GM19328 (cell line): ENCODE measurements around the gene PTCD3.

ENCODE experiments used
- ATAC-seq: cut with Tn5 transposase; IDR thresholded peaks from one replicate; pipeline ENCODE4 v1.9.1; 2021; ENCODE audit warnings: mild to moderate bottlenecking, moderate library complexity; ENCODE audit not compliant: unreplicated experiment

PTCD3 gene

DNA sequence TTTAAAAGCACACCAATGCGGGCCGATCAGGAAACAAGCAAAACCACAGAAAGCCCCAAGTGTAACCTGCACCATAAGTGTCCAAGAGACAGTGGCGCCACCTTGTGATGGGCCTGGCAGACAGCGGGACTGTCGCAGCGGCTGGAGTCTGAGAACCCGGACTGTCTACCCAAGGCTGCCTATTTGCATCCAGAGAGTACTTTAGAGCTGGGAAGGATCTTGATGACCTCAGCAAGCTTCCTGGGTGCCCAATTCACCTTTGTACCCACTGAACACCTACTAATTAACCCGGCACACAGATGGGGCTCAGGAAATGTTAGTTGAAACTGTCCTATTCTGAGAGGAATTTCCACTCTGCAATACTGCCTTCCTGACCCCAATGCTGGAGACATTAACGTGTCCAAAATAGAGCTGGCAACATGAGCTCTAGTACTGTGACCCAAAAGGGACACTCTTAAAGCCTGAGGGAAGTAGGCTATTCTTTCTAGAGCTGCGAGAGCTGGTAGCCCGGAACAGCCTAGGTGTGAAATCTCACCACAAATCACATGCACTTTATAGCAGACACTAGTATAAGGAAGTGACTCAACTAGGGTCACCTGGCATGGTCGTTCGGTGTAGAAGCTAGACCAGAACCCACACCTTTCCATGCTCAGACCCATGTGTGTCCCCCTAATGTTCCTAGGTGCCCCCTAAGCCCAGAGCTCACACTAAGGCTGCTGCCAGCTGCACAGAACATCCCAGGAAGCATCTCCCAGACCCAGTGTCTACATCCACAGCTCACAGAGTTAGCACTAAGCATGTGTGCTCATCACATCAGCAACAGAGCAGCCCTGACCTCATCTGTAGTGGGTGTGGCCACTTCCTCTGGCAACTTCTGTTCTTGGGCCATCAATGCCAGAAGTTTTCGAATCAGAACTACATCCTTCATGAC is 25.8 kb upstream of the PTCD3 start:
- peak; percentile 50 for ATAC-seq

DNA sequence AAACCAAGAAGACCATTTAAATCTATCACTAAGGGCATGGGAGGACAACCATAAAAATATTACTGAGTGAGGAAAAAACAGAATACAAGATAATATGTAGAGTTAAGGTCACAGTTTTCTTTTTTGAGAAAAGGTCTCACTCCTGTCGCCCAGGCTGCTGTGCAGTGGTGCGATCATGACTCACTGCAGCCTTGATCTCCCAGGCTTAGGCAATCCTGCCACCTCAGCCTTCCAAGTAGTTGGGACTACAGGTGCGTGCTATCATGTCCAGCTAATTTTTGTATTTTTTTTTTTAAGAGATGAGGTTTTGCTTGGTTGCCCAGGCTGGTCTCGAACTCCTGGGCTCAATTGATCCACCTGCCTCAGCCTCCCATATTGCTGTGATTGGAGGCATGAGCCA is 24.3 kb upstream of the PTCD3 start:
- ATAC-seq: no peak

DNA sequence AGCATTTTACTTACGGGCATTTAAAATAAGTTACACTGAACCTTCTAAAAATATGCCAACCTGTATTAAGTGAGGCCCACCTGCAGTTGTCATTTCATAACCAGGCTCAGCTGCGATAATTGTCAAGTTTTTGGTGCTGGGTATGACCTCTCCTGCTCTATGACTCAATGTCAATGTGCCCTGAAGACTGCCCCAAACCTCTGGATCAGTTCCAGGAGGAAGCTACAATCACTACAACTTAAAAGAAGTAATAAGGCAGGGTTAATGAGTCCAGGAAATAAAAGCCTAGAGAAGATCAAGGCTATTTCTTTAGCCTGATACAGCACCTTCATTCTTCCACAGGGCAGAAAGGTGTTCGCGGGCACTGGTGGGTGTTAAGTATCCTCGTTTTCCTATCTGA is 23.3 kb upstream of the PTCD3 start:
- ATAC-seq: no peak

DNA sequence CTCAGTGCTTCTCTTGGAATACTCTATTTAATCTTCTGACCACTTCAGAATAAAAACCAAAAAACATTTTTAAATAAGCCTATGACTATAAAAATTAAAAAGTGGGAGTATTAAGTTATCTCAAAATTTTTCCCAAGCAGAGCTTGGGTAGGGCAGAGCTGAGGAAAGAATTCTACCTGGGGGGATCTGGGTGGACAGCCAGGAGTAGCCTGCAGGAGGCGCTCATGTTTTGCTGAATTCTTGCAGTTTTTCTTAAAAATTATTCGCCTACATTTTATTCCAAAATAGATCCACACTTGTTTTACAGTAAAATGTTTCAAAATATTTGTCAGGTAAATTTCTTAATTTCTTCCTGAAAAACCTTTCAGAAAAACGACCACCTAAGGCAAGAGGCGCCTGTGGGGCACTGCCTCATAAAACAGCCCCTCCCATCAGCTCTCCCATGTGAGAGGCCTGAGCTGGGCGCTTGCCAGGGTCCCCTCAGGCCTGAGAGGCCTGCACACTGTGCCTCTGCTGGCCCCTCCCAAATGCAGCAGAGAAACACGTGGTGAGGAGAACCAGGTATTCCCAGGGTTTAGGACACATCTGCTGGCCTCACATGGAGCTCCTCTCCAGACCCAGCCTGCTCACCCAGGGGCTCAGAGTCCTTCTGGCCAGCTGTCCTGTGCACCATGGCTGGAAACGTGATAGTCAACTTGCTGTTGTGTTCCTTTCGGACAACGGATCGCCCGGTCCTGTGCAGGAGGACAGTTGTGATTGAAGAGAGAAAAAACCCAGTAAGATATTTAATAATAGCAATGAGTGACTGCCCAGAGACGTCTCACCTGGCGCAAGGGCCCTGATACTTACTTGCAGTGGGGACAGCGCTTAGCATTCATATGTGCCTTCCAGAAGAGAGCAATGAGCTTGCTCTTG is 17.8 kb upstream of the PTCD3 start:
- no peak for ATAC-seq

DNA sequence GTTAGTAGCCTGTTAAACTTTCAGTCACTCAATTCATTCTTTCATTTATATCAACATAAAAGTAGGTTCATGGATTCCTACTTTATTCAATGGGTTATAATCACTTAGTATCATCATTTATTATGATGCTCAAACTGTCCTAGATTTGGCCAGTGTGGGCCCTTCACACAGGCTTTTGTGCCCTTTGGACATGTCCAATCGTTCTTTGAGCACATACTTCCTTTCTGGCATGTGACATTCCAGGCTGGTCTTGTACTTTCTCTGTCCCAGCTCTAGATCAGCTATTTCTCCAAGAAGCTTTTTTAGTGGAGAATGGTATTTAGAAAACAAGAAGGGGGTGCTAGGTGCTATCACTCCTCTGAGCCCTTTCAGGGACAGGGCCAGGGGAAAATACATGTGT is 11.8 kb upstream of the PTCD3 start:
- no peak for ATAC-seq

DNA sequence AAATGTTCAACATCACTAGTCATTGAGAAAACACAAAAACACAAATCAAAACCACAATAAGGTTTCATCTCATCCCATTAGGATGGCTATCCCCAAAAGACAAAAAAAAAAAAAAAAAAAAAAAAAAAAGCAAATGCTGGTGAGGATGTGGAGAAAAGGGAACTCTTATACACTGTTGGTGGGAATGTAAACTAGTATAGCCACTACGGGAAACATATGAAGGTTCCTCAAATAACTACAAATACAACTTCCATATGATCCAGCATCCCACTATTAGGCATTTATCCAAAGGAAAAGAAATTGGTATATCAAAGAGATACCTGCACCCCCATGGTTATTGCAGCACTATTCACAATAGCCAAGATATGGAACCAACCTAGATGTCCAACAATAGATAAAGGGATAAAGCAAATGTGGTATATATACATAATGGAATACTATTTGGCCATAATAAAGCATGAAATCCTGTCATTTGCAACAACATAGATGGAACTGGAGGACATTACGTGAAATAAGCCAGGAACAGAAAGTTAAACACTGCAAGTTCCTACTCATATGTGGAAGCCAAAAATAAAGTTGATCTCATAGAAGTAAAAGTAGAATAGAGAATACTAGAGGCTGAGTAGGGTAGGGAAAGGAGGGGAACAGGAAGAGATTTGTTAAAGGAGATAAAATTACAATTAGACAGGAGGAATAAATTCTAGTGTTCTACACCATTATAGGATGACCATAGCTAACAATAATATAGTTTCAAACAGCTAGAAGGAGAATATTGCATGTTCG is 8.7 kb upstream of the PTCD3 start:
- ATAC-seq: no peak

DNA sequence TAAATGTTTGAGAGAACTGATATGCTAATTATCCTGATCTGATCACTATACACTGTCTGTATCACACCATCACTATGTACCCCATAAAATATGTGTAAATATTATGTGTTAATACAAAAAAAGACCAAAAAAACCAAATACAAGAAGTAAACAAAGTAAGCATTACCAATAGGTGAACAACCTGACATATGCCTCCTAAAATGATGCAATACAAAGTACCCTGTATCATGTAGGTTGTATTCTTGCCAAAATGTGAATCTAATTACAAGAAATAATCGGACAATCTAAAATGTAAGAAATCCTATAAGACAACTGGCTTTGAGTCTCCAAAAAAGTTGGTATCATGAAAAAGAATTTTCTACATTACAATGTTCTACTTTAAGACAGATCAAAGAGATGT is 8.1 kb upstream of the PTCD3 start:
- no peak for ATAC-seq

DNA sequence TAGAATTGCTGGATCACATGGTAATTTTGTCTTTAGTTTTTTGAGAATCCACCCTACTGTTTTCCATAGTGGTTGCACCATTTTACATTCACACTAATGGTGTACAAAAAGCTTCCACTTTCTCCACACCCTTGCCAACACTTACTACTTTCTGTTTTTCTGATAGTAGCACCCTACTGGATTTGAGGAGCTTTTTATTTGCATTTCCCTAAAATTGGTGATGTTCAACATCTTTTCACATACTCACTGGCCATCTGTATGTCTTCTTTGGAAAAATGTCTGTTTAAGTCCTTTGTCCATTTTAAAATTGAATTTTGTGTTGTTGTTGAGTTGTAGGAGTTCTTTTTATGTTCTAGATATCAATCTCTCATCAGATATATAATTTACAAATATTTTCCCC is 3.9 kb upstream of the PTCD3 start:
- ATAC-seq: no peak

DNA sequence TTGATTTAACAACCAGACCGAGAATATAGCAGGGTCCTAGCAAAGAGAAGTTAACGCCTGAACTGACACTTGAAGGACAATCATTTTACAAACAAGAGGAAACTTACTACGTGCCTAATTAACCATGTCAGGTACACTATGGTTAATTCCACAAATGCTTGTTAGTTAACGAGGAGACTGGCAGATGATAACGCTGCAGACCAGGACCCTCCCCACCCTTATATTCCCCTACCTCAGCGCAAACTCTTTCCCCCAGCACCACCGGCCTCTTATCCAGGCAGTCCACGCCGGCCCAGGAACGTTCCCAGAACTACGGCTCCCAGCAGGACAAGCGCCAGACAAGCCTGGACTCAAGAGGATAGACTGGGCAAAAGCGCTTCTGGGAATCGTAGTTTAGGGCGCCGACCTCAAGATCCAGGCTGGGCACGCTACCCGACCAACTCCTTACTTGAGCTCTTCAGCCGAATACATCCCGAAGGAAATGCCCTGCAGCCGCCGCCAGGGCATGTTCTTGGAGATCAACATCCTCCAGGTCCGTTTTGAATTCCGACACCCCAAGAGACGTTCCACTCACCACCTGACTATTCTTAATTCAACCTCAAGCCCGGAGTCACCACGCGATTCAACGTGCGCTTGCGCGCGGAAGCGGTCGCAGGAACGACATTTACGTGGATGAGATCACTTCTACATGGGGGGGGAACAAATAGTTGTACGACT is 625 bp upstream of the PTCD3 start, which contains the start of gene POLR1A:
Gene POLR1A (minus strand): TSS at position 635 of the 717 bp plus-strand sequence. CDS start 110 bp downstream, at position 525.
- ATAC-seq: peak; percentile 62

DNA sequence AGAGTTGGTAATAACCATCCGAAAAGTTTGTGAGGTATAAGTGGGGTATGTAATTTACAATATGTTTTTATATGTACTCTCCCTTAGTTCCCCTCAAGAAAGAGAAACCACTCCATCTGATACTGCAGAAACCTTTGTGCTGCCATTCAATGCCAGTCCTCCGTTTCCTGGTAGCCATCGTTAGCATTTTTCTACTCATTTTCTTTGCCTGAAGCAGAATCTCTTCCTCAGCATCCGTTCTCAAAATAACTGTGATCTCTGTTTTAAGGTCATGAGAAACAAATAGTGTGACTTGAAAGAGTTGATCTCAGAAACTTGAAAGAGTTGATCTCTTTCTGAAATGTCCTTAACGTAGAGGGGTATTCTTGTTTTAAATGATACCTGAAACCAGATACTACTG is 996 bp downstream of the PTCD3 start:
- no peak for ATAC-seq

DNA sequence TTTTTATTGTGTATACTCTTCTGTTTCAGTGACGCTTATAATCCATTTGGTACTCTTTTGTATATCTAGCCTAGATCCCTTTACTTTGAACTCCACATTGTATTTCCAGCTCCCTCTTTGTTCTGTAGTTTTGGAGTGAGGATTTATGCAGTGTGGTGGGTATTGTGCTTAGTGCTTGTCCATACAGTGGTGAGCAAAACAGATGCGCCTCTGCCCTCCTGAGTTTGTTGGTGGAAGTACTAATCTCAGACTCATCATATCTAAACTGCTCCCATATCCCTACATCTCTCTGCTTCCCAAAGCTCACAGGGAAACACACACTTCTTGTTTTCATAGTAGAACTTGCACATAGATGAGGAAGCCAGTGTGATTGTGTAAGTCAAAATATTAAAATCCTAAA is 12.1 kb downstream of the PTCD3 start:
- ATAC-seq: no peak

DNA sequence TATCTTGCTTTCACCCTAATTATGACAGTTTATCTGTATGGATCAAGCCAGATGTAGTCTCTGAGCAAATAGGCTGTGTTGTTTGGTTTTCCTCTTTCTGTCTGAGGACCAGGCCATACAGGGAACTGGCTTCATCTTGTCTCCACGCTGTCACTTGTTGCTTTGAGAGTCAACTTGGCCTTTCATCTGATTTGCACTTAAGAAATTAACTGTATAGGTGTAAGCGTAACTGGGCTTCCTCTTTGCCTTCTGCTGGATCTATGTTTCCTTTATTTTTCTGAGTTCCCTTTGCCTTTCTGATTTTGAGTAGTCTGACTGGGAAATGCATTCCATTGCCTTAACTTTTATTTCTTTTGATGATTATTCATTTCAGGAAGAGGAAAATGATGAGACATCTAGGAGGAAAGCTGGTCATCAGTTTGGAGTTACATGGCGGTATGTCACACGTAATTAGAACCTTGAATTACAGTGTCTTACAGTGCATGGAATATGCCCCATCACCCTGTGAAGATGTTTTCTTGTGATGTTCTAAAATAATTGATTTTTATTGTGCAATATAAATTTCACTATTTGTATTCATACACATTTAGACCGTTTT is 17.4 kb downstream of the PTCD3 start:
- no peak for ATAC-seq

DNA sequence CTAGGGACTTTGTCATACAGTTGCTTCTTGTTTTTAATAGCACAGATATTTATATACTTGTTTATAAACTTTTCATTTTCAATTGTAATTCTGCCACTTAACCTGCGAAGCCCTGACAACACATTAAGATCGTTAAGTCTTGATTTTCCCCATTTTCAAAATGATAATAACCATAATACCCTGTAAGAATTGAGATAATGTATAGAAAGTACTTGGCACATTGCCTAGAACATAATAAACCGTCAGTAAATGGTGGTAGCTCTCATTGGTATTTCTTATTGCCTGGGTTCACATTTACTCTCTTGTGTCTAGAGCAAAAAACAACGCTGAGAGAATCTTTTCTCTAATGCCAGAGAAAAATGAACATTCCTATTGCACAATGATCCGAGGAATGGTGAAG is 18.6 kb downstream of the PTCD3 start:
- ATAC-seq: no peak

DNA sequence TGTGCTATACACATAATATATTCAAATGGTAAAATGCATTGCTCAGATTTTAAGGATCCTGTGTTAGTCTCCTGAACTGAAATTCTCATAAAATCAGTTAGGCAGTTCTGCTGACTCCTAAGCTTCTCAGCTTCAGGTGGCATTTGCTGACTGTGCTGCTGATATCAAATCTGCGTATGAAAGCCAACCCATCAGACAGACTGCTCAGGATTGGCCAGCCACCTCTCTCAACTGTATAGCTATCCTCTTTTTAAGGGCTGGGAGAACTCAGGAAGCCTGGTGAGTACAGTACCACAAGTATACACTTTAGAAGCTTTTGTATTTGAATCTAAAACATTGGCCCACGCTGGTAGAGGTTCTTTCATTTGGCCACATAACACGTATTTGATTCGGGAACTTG is 28.7 kb downstream of the PTCD3 start:
- ATAC-seq: no peak

DNA sequence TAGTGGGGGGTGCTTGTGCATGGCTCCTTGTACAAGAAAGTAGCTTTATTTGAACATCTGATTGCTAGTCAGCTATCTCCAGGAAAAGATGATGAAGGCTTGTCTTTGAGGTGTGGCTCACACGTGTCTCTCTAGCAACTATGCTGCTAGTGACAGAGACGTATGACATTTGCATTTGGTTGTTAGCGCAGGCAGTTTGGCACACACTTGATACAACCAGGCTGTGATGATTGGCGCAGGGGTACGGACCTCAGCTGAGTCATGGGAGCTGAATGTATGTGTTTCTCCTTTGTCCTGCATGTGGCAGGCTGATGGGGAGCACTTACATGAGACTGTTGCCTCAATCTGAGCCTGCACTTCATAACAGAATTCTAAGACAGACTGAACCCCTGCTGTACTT is 29.6 kb downstream of the PTCD3 start:
- ATAC-seq: no peak

DNA sequence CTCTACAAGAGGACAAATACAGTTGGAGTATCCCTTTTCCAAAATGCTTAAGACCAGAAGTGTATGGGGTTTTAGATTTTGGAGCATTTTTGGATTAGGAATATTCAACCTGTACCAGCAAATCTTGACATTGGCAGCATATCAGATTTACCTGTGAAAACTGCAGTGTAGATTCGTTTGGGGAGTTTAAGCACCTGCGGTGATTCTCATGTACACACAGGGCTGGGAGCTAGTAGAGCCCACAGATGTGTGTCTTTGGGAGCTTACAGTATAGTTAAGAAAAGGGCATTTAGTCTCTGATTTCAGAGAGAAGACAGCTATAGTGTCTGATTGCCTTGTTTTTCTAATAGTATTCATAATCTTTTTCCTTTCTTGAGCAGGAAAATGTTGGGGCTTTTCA is 30.1 kb downstream of the PTCD3 start:
- ATAC-seq: no peak

DNA sequence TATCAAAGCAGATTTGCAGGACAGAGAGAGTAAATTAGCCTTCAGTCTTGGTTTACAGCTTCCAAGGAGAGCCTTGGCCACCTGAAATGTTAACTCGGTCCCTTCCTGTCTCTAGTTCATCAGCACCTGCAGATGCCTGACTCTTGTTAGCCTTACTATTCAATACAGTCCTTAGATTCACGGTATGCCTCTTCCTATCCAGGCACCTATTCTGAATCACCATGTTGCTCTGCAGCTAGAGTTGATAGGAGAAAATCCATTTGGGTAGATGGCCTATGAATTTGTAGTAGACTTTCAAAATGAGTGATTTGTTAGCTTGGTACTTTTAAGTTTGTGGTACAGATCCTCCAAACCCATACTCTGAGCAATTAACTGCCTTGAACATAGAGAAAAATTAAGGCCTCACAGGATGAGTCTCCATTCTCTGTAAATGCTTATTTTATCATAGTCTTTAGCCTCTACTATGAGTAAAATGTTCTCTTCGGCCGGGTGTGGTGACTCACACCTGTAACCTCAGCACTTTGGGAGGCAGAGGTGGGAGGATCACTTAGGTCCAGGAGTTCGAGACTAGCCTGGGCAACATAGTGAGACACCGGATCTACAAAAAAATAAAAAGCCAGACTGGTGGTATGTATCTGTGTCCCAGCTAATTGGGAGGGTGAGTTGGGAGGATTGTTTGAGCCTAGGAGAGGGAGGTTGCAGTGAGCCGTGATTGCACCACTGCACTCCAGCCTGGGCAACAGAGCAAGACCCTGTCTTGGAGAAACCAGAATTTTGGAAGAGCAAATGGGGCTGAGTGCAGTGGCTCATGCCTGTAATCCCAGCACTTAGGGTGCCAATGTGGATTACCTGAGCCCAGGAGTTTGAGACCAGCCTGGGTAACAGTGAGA is 32.9 kb downstream of the PTCD3 start:
- ATAC-seq: no peak

DNA sequence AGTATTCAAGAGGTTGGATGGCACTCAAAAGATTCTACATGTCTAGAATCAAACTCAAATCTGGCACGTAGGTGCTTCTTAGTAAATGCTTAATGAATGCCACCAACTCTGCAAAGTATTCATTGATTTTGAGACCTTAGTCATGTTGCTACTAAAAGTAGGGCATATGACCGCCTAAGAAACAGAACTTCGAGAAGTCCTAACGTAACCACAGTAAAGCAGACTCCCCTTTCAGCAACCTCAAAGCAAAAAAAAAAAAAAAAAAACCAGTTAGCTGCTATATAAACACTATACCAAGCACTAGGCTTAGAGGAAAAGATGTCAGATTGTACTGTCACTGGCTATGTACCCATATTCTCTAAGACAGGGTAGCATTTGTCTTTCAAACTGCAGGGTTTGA is 33.9 kb downstream of the PTCD3 start:
- ATAC-seq: no peak

DNA sequence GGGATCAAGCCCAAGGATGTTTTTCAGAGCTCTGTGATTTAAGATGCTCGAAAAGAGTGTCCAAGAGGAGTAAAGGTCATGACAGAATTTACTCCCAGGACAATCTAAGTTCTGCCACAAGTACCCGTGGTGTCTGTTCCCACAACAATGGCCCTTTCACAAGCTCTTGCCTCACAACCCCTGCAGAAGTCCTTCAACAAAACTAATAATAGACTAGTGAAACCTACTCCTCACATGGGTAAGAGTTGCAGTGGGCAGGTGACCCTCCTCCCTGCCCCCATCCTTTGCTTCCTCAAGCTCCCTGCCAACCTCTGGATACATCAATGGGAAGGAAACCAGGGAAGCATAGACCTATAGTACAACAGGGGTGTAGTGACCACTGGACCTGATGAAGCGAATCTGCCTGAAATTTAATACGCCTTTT is 34.9 kb downstream of the PTCD3 start:
- no peak for ATAC-seq
